HepG2 (cell line): Measurements from ENCODE around the gene ANTXR1.

Source experiments
- JUNB ChIP-seq: sonication (generic); formaldehyde crosslinking; IDR thresholded peaks from 2 replicates; pipeline ENCODE4 v1.8.0; 2022; ENCODE audit warnings: missing genetic modification reagents, mild to moderate bottlenecking, borderline replicate concordance
- POLR2AphosphoS5 ChIP-seq: IDR thresholded peaks from 2 replicates; pipeline ENCODE4 v1.6.1; 2012; ENCODE audit warnings: low read depth, low read length
- TF ChIP-seq, protein P1 (sequence below): sonication (generic); formaldehyde crosslinking; IDR thresholded peaks from 2 replicates; pipeline ENCODE4 v1.5.0; 2020; ENCODE audit warnings: mild to moderate bottlenecking, missing genetic modification reagents, moderate library complexity
- TF ChIP-seq, protein P2 (sequence below): IDR thresholded peaks from 2 replicates; pipeline ENCODE4 v1.6.1; 2016; ENCODE audit warnings: low read depth, missing genetic modification reagents, missing compliant biosample characterization

DNA sequence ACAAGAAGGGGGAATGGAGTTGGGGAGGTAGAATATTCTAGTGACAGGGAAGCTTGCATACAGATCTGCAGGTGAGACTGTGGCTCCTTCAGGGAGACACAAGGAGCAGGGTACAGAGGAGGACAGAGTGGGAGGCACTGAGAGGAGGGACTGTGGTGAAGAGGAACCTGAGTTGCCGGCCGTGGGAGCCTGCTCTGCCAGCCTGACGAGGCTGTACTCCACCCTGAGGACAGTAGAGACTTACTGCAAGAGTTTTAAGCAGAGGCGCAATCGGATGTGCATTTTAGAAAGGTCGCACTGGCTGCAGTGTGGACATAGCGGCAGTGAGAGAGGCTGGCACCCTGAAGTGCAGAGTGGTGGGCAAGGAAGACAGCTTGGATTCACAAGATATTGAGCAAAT is 188.3 kb downstream of the ANTXR1 start:
- TF ChIP-seq, protein P1, sequence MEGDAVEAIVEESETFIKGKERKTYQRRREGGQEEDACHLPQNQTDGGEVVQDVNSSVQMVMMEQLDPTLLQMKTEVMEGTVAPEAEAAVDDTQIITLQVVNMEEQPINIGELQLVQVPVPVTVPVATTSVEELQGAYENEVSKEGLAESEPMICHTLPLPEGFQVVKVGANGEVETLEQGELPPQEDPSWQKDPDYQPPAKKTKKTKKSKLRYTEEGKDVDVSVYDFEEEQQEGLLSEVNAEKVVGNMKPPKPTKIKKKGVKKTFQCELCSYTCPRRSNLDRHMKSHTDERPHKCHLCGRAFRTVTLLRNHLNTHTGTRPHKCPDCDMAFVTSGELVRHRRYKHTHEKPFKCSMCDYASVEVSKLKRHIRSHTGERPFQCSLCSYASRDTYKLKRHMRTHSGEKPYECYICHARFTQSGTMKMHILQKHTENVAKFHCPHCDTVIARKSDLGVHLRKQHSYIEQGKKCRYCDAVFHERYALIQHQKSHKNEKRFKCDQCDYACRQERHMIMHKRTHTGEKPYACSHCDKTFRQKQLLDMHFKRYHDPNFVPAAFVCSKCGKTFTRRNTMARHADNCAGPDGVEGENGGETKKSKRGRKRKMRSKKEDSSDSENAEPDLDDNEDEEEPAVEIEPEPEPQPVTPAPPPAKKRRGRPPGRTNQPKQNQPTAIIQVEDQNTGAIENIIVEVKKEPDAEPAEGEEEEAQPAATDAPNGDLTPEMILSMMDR (CRISPR knock-in tag) = no peak
- no peak for TF ChIP-seq POLR2AphosphoS5
- TF ChIP-seq JUNB (CRISPR knock-in tag) = no peak
- TF ChIP-seq, protein P2, sequence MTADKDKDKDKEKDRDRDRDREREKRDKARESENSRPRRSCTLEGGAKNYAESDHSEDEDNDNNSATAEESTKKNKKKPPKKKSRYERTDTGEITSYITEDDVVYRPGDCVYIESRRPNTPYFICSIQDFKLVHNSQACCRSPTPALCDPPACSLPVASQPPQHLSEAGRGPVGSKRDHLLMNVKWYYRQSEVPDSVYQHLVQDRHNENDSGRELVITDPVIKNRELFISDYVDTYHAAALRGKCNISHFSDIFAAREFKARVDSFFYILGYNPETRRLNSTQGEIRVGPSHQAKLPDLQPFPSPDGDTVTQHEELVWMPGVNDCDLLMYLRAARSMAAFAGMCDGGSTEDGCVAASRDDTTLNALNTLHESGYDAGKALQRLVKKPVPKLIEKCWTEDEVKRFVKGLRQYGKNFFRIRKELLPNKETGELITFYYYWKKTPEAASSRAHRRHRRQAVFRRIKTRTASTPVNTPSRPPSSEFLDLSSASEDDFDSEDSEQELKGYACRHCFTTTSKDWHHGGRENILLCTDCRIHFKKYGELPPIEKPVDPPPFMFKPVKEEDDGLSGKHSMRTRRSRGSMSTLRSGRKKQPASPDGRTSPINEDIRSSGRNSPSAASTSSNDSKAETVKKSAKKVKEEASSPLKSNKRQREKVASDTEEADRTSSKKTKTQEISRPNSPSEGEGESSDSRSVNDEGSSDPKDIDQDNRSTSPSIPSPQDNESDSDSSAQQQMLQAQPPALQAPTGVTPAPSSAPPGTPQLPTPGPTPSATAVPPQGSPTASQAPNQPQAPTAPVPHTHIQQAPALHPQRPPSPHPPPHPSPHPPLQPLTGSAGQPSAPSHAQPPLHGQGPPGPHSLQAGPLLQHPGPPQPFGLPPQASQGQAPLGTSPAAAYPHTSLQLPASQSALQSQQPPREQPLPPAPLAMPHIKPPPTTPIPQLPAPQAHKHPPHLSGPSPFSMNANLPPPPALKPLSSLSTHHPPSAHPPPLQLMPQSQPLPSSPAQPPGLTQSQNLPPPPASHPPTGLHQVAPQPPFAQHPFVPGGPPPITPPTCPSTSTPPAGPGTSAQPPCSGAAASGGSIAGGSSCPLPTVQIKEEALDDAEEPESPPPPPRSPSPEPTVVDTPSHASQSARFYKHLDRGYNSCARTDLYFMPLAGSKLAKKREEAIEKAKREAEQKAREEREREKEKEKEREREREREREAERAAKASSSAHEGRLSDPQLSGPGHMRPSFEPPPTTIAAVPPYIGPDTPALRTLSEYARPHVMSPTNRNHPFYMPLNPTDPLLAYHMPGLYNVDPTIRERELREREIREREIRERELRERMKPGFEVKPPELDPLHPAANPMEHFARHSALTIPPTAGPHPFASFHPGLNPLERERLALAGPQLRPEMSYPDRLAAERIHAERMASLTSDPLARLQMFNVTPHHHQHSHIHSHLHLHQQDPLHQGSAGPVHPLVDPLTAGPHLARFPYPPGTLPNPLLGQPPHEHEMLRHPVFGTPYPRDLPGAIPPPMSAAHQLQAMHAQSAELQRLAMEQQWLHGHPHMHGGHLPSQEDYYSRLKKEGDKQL (CRISPR knock-in tag) = no peak
